ENCODE measurements around the gene C2CD2. TPM values are rescaled to one million over a fixed set of nuclear protein-coding genes. Genes with fewer than 3 reads are reported as not detected.
"Not testable (repeated sequence)": the region's sequence is repeated elsewhere in the genome, so short reads cannot be mapped to it uniquely, and the experiment has no call there.

C2CD2 gene
- total RNA-seq, 5 donors from 2014 or later (not counting 1 experiment from before 2014, with no cell fraction given): 7.7 to 15.0 (median 9.5) TPM

DNA sequence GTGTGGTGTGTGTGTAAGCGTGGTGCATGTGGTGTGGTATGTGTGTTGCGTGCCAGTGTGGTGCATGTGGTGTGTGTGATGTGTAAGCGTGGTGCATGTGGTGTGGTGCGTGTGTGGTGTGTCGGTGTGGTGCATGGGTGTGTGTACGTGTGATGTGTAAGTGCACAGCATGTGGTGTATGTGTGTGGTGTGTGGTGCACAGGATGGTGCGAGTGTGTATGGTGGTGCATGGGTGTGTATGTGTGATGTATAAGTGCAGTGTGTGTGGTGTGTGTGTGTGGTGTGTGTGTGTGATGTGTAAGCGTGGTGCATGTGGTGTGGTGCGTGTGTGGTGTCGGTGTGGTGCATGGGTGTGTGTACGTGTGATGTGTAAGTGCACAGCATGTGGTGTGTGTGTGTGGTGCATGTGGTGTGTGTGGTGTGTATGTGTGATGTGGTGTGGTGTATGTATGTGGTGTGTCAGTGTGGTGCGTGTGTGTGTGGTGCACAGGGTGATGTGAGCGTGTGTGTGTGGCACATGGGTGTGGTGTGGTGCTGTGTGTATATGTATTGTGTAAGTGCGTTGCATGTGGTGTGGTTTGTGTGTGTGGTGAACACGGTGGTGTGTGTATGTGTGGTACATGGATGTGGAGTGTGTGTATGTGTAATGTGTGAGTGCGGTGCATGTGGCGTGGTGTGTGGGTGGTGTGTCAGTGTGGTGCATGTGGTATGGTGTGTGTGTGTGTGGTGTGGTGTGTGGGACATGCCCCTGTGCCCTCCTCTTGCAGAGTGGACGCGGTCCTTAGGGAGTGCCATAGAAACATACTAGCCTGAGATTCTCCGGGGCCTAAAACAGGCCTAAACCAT, 1.1 kb upstream of the C2CD2 start:
- Mint-ChIP-seq H3K4me1 (peaks cover 11 to 18% (median 16%) of the 10 kb centered on the region in 3 donors), H3K9me3 (no peaks in the 10 kb centered on the region), H3K27me3 (peaks cover 8 to 37% of the 10 kb centered on the region in 2 donors), H3K27ac (no peak overlapping the region), H3K4me3 (peak overlapping the region; percentile 39 to 63 (median 49)), H3K36me3 (no peaks in the 10 kb centered on the region)
- H3K36me3 ChIP-seq (ENCODE audit: control insufficient read depth in 2 of 2, extremely low read depth in 1 of 2, insufficient read depth in 1 of 2, low read length in 1 of 2): no peaks in the 10 kb centered on the region
- H3K9me3 ChIP-seq: no peaks in the 10 kb centered on the region
- ATAC-seq (replicated peaks in 1 of 4): no peak
- no peak for DNase-seq
- H3K4me3 ChIP-seq (ENCODE audit: control insufficient read depth in 1 of 2, extremely low read depth in 1 of 2, low read length in 1 of 2): peak overlapping the region in 1 of 2 donors; percentile 49
- ChIA-PET POLR2A (no interaction called here), CTCF (no interaction called here)
- H3K27ac ChIP-seq (ENCODE audit: low read length): no peak overlapping the region
- WGBS (ENCODE audit: insufficient coverage): 93% methylated on average over 17 of the region's 20 CpGs
- H3K4me1 ChIP-seq (ENCODE audit: control insufficient read depth in 1 of 2, extremely low read depth in 1 of 2, insufficient read depth in 2 of 2, low read length in 2 of 2): peaks cover 0 to 12% of the 10 kb centered on the region in 2 experiments
- H3K27me3 ChIP-seq (replicated peaks in 1 of 2; ENCODE audit: control insufficient read depth in 2 of 2, extremely low read depth in 1 of 2, insufficient read depth in 2 of 2, low read length in 1 of 2): peaks cover 0 to 52% of the 10 kb centered on the region in 2 experiments

DNA sequence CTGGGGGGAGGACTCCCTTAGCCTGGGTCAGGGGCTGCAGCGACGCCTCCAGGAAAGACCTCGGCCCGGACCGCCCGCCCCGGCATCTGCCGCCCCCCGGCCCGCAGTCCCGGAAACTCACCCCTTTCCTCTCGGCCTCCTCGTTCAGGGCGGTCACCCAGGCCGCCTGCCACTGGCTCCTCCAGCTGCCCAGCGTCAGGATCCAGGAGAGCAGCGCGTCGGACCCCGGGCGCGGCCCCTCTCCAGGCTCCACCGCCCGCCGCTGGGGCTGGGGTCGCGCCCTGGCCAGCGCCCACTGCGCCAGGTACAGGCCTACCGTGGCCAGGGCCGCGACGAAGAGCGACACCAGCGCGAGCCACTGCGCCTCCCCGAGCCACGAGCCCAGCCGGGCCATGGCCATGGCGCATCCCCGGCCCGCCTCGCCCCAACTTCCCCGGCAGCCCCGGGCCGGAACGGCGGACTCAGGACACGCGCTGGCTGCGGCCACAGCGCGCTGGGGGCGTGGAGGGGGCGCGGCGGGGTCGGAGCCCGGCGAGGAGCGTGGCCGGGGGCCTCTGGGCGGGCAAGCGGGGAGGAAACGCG, 478 bp downstream of the C2CD2 start:
- Mint-ChIP-seq H3K4me3 (peak overlapping the region; percentile 49 to 66 (median 51)), H3K36me3 (no peaks in the 10 kb centered on the region), H3K27ac (no peak overlapping the region), H3K4me1 (peaks cover 11 to 18% (median 16%) of the 10 kb centered on the region in 3 donors), H3K27me3 (peaks cover 8 to 35% of the 10 kb centered on the region in 2 donors), H3K9me3 (no peaks in the 10 kb centered on the region)
- Histone ChIP-seq H3K27me3 (replicated peaks in 1 of 2; ENCODE audit: control insufficient read depth in 2 of 2, extremely low read depth in 1 of 2, insufficient read depth in 2 of 2, low read length in 1 of 2) (peaks cover 0 to 46% of the 10 kb centered on the region in 2 experiments), H3K4me1 (ENCODE audit: control insufficient read depth in 1 of 2, extremely low read depth in 1 of 2, insufficient read depth in 2 of 2, low read length in 2 of 2) (peaks cover 0 to 12% of the 10 kb centered on the region in 2 experiments), H3K36me3 (ENCODE audit: control insufficient read depth in 2 of 2, extremely low read depth in 1 of 2, insufficient read depth in 1 of 2, low read length in 1 of 2) (no peaks in the 10 kb centered on the region), H3K4me3 (ENCODE audit: control insufficient read depth in 1 of 2, extremely low read depth in 1 of 2, low read length in 1 of 2) (no peak overlapping the region), H3K9me3 (no peaks in the 10 kb centered on the region), H3K27ac (ENCODE audit: low read length) (no peak overlapping the region)
- ATAC-seq (replicated peaks in 1 of 4) (peak; percentile 29 to 48 (median 42)), DNase-seq (no peak)
- POLR2A ChIA-PET: no interaction called here
- CTCF ChIA-PET: no interaction called here
- WGBS (ENCODE audit: insufficient coverage): 6% methylated on average over 63 of the region's 67 CpGs

DNA sequence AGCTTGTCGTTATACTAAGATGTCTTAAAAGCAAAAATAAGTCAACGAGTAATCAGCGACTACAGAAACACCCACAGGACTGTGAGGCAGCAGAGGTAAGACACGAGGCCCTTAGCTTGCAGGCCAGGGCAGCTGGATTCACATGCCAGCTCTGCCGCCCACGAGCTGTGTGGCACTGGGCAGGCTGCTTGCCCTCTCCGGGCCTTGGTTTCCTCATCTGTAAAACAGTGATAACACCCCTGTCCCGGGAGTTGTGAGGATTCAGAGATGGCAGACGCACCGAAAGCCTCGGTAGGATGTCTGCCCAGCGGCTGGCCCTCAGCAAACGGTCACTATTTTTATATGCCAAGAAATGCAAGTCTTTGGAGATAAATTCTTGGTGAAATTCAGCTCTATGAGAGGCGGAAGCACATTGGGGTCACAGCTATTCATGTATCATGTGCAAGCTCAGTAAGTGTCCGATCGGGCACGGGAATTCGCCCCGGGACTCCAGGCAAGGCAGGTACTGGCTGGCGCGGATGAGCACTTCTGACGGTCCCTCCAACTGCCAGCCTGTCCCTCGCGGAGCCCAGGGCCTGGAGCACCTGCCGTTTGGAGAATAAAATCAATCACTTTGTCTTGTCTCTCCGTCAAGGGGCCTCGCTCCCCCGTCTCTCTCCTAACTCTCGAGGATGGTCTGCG, 1.1 kb downstream of the C2CD2 start:
- Mint-ChIP-seq H3K9me3 (no peaks in the 10 kb centered on the region), H3K36me3 (no peaks in the 10 kb centered on the region), H3K4me1 (peaks cover 11 to 17% (median 16%) of the 10 kb centered on the region in 3 donors), H3K4me3 (peak overlapping the region; percentile 49 to 66 (median 51)), H3K27ac (no peak overlapping the region), H3K27me3 (peaks cover 8 to 34% of the 10 kb centered on the region in 2 donors)
- ChIA-PET POLR2A (no interaction called here), CTCF (no interaction called here)
- DNase-seq (no peak), ATAC-seq (replicated peaks in 1 of 4) (no peak)
- Histone ChIP-seq H3K4me1 (ENCODE audit: control insufficient read depth in 1 of 2, extremely low read depth in 1 of 2, insufficient read depth in 2 of 2, low read length in 2 of 2) (peaks cover 0 to 12% of the 10 kb centered on the region in 2 experiments), H3K4me3 (ENCODE audit: control insufficient read depth in 1 of 2, extremely low read depth in 1 of 2, low read length in 1 of 2) (no peak overlapping the region), H3K27ac (ENCODE audit: low read length) (no peak overlapping the region), H3K27me3 (replicated peaks in 1 of 2; ENCODE audit: control insufficient read depth in 2 of 2, extremely low read depth in 1 of 2, insufficient read depth in 2 of 2, low read length in 1 of 2) (peaks cover 0 to 40% of the 10 kb centered on the region in 2 experiments), H3K36me3 (ENCODE audit: control insufficient read depth in 2 of 2, extremely low read depth in 1 of 2, insufficient read depth in 1 of 2, low read length in 1 of 2) (no peaks in the 10 kb centered on the region), H3K9me3 (no peaks in the 10 kb centered on the region)
- WGBS (ENCODE audit: insufficient coverage): 70% methylated on average over 29 of the region's 30 CpGs

DNA sequence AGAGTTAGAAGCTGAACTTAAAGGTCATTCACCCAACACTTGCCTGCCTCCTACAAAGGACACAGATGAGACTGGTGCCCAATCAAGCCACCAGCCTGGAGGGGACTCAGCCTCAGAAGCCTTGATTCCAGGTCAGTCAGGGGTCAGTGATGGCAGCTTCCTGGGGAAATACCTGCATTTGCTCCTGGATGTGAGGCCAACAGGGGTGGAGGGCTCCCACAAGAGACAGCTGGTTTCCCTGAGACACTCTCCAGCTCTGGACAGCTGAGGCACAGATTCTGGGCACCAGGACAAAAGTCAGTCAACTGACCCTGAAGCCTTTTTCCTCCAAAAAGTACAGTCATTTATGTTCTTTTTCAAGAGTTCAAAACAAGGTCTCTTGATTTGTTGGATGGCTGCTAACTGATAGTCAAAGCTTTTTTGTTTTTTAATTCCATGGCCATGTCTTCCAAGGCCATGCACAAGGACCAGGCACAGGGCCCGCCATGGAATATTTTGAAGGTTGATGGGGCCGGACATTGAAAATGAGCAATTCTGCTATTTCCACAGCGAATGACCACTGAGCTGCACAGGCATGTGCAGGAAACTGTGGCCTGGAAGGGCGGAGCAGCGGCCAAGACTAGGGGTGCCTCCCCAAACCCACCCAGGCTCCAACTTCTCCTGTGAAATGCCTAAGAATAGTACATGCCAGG, 1.8 kb downstream of the C2CD2 start:
- ChIA-PET CTCF (interaction anchor here in 1 of 2 donors (0.5 kb wide), 1 partner anchor 108 kb away, joined by 3 read pairs; no protein-coding TSS in a partner anchor), POLR2A (no interaction called here)
- peaks cover 11 to 16% (median 11%) of the 10 kb centered on the region in 3 donors for H3K4me1 Mint-ChIP-seq
- Histone ChIP-seq H3K4me1 (ENCODE audit: control insufficient read depth in 1 of 2, extremely low read depth in 1 of 2, insufficient read depth in 2 of 2, low read length in 2 of 2) (peaks cover 0 to 12% of the 10 kb centered on the region in 2 experiments), H3K27me3 (replicated peaks in 1 of 2; ENCODE audit: control insufficient read depth in 2 of 2, extremely low read depth in 1 of 2, insufficient read depth in 2 of 2, low read length in 1 of 2) (peaks cover 0 to 37% of the 10 kb centered on the region in 2 experiments), H3K4me3 (ENCODE audit: control insufficient read depth in 1 of 2, extremely low read depth in 1 of 2, low read length in 1 of 2) (no peak overlapping the region), H3K36me3 (ENCODE audit: control insufficient read depth in 2 of 2, extremely low read depth in 1 of 2, insufficient read depth in 1 of 2, low read length in 1 of 2) (no peaks in the 10 kb centered on the region), H3K27ac (ENCODE audit: low read length) (no peak overlapping the region), H3K9me3 (no peaks in the 10 kb centered on the region)
- H3K36me3 Mint-ChIP-seq: no peaks in the 10 kb centered on the region
- peaks cover 8 to 31% of the 10 kb centered on the region in 2 donors for H3K27me3 Mint-ChIP-seq
- H3K4me3 Mint-ChIP-seq: peak overlapping the region; percentile 49 to 66 (median 51)
- DNase-seq (no peak), ATAC-seq (replicated peaks in 1 of 4) (no peak)
- H3K27ac Mint-ChIP-seq: no peak overlapping the region
- 93% methylated on average over 5 of the region's 5 CpGs for WGBS (ENCODE audit: insufficient coverage)
- H3K9me3 Mint-ChIP-seq: no peaks in the 10 kb centered on the region

DNA sequence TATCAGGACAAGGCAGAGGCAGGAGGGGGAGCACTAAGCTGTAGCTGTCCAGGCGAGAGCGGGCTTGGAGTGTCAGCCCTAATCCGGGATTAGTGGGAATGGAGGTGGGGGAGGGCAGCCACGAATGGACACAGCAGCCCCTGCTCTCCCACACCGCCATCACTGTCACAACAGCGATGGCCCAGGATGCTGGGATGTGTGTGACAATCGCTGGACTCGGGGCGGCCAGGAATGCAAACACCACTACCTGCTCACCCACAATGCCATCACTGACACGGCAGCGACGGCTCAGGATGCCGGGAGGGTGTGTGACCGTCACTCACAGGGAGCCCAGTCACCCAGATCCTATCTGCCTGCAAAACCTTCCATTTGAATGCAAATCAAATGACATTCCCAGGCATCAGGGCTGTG, 2.9 kb downstream of the C2CD2 start:
- POLR2A ChIA-PET: no interaction called here

DNA sequence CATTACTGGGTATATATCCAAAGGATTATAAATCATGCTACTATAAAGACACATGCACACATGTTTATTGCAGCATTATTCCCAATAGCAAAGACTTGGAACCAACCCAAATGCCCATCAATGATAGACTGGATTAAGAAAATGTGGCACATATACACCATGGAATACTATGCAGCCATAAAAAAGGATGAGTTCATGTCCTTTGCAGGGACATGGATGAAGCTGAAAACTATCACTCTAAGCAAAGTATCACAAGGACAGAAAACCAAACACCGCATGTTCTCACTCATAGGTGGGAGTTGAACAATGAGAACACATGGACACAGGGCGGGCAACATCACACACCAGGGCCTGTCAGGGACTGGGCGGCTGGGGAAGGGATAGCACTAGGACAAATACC, 4.2 kb downstream of the C2CD2 start:
- peaks cover 0 to 26% of the 10 kb centered on the region in 2 experiments for H3K27me3 ChIP-seq (replicated peaks in 1 of 2; ENCODE audit: control insufficient read depth in 2 of 2, extremely low read depth in 1 of 2, insufficient read depth in 2 of 2, low read length in 1 of 2)
- ATAC-seq (replicated peaks in 1 of 4); H3K27ac ChIP-seq (ENCODE audit: low read length): not testable (repeated sequence)

More for the DNA sequence above, 2.9 kb downstream of the C2CD2 start:
- H3K4me3 Mint-ChIP-seq: no peak overlapping the region
- Histone ChIP-seq H3K36me3 (ENCODE audit: control insufficient read depth in 2 of 2, extremely low read depth in 1 of 2, insufficient read depth in 1 of 2, low read length in 1 of 2) (no peaks in the 10 kb centered on the region), H3K4me1 (ENCODE audit: control insufficient read depth in 1 of 2, extremely low read depth in 1 of 2, insufficient read depth in 2 of 2, low read length in 2 of 2) (peaks cover 0 to 12% of the 10 kb centered on the region in 2 experiments), H3K27ac (ENCODE audit: low read length) (no peak overlapping the region), H3K27me3 (replicated peaks in 1 of 2; ENCODE audit: control insufficient read depth in 2 of 2, extremely low read depth in 1 of 2, insufficient read depth in 2 of 2, low read length in 1 of 2) (peaks cover 0 to 37% of the 10 kb centered on the region in 2 experiments), H3K4me3 (ENCODE audit: control insufficient read depth in 1 of 2, extremely low read depth in 1 of 2, low read length in 1 of 2) (no peak overlapping the region), H3K9me3 (no peaks in the 10 kb centered on the region)
- WGBS (ENCODE audit: insufficient coverage): 100% methylated on average over 5 of the region's 14 CpGs
- no peak overlapping the region for H3K27ac Mint-ChIP-seq
- CTCF ChIA-PET: no interaction called here
- ATAC-seq (replicated peaks in 1 of 4) (no peak), DNase-seq (no peak)
- H3K4me1 Mint-ChIP-seq: peaks cover 10 to 16% (median 11%) of the 10 kb centered on the region in 3 donors
- H3K36me3 Mint-ChIP-seq: no peaks in the 10 kb centered on the region
- peaks cover 8 to 29% of the 10 kb centered on the region in 2 donors for H3K27me3 Mint-ChIP-seq
- H3K9me3 Mint-ChIP-seq: no peaks in the 10 kb centered on the region

More for the DNA sequence above, 4.2 kb downstream of the C2CD2 start:
- H3K4me3 ChIP-seq (ENCODE audit: control insufficient read depth in 1 of 2, extremely low read depth in 1 of 2, low read length in 1 of 2); H3K9me3 ChIP-seq; H3K9me3 Mint-ChIP-seq; POLR2A ChIA-PET; H3K27ac Mint-ChIP-seq; DNase-seq; H3K4me3 Mint-ChIP-seq; H3K36me3 Mint-ChIP-seq; H3K36me3 ChIP-seq (ENCODE audit: control insufficient read depth in 2 of 2, extremely low read depth in 1 of 2, insufficient read depth in 1 of 2, low read length in 1 of 2); CTCF ChIA-PET: not testable (repeated sequence)
- H3K4me1 ChIP-seq (ENCODE audit: control insufficient read depth in 1 of 2, extremely low read depth in 1 of 2, insufficient read depth in 2 of 2, low read length in 2 of 2): peaks cover 0 to 11% of the 10 kb centered on the region in 2 experiments
- WGBS (ENCODE audit: insufficient coverage): no CpG with 5 or more reads among the region's 3 CpGs
- peaks cover 5 to 20% of the 10 kb centered on the region in 2 donors for H3K27me3 Mint-ChIP-seq
- H3K4me1 Mint-ChIP-seq: peaks cover 6 to 14% (median 11%) of the 10 kb centered on the region in 3 donors

Measured in T-cell (primary cell).